Sciatic nerve (tissue), 2 donors: ENCODE measurements around the gene ELP5. TPM values are rescaled to one million over a fixed set of nuclear protein-coding genes. Genes with fewer than 3 reads are reported as not detected.

Source experiments
- ATAC-seq: fragments of 200-7000 bp; cut with Tn5 transposase; one replicate; pipeline ENCODE4 v1.9.1; 2020; ENCODE audit warnings: mild to moderate bottlenecking, moderate library complexity
- DNase-seq: peaks from one replicate; pipeline ENCODE4 v3.0.0-alpha.2; 2020; ENCODE audit warnings: low spot score
- intact Hi-C: fragments of 100-400 bp; cut with DNase I; formaldehyde crosslinking; loops from one replicate; pipeline ENCODE4 v1.14.2; 2022
- total RNA-seq: library from RNA; stranded (reverse); fragmentation: NEBNext Ultra II Directional; extraction: Animal tissue kit (Norgen Biotek cat#: 25700); gene quantifications from one replicate; pipeline ENCODE4 v1.2.1, GENCODE V29; 2021
- donor health status: DM: no; HTN: no; CAD: no.
- donor health status: DM: no; HTN: no; CAD: no.

The ELP5 gene
- total RNA-seq, 1 donor from 2014 or later: 26.7 TPM

GRCh38 chr17:7279448-7279847 lies 27.4 kb downstream of the ELP5 start:
- intact Hi-C loops: no loop called here
- DNase-seq: no peak
- no peak for ATAC-seq

DNA sequence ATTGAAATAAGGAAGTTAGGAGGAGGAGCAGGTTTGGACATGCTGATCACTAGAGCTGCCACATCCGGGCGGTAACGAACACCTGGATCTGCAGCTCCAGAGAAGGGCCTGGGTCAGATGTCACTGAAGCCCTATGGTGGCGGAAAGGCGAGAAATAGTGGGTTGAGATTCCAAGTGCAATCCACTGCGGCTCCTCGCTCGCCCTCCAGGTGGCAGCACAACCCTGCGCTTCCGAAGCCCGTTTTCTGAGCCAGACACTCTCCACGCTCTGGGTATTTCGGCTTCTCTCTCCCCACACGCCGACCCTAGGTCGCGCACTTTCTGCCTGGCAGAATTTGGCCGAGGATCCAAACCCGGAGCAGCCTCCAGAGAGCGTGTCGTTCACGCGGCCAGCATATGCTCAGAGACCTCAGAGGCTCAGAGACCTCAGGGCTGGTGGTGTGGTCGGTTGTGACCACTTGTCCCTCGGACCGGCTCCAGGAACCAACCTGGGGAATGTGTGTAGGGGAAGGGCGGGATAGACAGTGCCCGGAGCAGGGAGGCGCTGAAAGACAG lies 28.6 kb downstream of the ELP5 start:
- DNase-seq (peak; percentile 87), ATAC-seq (peak; percentile 90)
- intact Hi-C loops: no loop called here

DNA sequence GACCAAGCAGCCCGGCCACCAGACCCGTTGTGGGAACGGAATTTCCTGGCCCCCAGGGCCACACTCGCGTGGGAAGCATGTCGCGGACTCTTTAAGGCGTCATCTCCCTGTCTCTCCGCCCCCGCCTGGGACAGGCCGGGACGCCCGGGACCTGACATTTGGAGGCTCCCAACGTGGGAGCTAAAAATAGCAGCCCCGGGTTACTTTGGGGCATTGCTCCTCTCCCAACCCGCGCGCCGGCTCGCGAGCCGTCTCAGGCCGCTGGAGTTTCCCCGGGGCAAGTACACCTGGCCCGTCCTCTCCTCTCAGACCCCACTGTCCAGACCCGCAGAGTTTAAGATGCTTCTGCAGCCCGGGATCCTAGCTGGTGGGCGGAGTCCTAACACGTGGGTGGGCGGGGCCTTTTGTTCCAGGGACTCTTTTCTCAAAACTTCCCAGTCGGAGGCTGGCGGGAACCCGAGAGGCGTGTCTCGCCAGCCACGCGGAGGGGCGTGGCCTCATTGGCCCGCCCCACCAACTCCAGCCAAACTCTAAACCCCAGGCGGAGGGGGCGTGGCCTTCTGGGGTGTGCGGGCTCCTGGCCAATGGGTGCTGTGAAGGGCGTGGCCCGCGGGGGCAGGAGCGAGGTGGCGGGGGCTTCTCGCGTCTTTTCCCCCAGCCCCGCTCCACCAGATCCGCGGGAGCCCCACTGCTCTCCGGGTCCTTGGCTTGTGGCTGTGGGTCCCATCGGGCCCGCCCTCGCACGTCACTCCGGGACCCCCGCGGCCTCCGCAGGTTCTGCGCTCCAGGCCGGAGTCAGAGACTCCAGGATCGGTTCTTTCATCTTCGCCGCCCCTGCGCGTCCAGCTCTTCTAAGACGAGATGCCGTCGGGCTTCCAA lies 29.3 kb downstream of the ELP5 start, which contains the start of gene SLC2A4:
TSS of gene SLC2A4 (plus strand) at position 645 of the 879 bp plus-strand sequence. CDS start at position 862, 217 bp downstream.
- peak; percentile 96 for DNase-seq
- intact Hi-C loops: no loop called here
- ATAC-seq: peak; percentile 93

- intact Hi-C loops: no loop called here
- ATAC-seq (peak; percentile 3), DNase-seq (no peak)
Measured at GRCh38 chr17:7281953-7282751, 30.1 kb downstream of the ELP5 start.

- ATAC-seq: no peak
- intact Hi-C loops: no loop called here
- no peak for DNase-seq
Measured at GRCh38 chr17:7282752-7283321, 30.8 kb downstream of the ELP5 start.

DNA sequence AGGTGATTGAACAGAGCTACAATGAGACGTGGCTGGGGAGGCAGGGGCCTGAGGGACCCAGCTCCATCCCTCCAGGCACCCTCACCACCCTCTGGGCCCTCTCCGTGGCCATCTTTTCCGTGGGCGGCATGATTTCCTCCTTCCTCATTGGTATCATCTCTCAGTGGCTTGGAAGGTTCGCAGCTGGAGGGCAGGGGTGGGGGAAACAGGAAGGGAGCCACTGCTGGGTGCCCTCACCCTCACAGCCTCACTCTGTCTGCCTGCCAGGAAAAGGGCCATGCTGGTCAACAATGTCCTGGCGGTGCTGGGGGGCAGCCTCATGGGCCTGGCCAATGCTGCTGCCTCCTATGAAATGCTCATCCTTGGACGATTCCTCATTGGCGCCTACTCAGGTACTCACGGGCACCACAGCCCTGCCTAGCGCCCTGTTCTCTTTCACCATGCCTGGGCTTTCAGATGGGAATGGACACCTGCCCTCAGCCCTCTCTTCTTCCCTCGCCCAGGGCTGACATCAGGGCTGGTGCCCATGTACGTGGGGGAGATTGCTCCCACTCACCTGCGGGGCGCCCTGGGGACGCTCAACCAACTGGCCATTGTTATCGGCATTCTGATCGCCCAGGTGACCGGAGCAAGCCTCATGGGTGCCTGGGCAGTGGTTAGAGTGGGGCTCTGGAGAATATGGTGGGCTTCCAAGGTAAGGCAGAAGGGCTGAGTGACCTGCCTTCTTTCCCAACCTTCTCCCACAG lies 31.6 kb downstream of the ELP5 start:
- DNase-seq: no peak
- ATAC-seq: no peak
- intact Hi-C loops: no loop called here

DNA sequence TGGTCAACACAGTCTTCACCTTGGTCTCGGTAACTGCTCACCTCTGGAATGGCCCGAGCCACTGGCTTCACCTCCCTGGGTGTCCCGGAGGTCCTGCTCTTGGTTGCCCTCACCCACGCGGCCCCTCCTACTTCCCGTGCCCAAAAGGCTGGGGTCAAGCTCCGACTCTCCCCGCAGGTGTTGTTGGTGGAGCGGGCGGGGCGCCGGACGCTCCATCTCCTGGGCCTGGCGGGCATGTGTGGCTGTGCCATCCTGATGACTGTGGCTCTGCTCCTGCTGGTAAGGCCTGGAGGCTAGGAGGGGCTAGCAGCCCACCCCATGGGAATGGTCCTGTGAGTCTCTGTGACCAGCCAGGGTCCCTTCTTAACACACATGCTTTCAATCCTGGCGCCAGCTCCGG lies 32.9 kb downstream of the ELP5 start:
- no peak for ATAC-seq
- intact Hi-C loops: no loop called here

GRCh38 chr17:7285679-7286078 lies 33.7 kb downstream of the ELP5 start:
- intact Hi-C loops: no loop called here
- ATAC-seq (no peak), DNase-seq (no peak)

More for the DNA sequence above, 32.9 kb downstream of the ELP5 start:
- DNase-seq: no peak

DNA sequence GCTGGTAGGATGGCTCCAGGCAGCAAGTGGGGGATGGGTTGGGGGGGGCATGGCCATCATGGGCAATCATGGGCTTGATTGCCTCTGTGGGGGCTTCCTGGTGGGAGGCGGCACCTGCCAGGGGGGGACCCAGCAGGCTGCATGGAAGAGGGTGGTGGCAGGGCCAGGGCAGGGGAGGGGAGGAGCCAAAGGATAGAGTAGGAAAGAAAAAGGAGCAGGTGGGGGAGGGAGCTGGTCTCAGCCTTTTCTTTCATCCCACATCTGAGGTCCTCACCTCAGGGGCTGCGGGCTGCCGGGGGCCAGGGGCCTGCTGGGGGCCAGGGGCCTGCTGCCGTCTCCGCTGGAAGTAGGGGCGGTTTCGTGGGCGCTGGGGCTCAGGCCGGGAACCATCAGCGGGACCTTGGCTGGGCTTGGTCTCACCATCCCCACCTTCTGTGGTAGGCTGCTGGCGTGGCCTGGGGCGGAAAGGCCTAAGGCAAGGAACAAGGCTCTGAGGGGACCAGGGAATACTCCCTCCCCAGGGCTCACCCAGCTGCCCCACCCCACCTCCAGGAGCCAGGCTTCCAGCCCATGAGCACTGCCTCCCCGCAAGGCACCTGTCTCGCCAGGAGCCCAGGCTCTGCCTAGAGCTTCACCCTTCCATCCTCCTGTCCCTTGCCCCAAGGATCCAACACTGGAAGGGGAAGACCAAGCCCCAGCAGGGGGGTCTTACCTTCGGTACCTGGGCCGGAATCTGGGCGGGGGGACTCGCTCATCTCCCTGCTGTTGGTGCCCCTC lies 37.4 kb downstream of the ELP5 start:
- ATAC-seq (no peak), DNase-seq (no peak)
- intact Hi-C loops: no loop called here

- intact Hi-C loops: no loop called here
- DNase-seq (no peak), ATAC-seq (no peak)
Measured at GRCh38 chr17:7290166-7290565, 38.2 kb downstream of the ELP5 start.

- no peak for DNase-seq
- intact Hi-C loops: no loop called here
- no peak for ATAC-seq
Measured at GRCh38 chr17:7290685-7291084, 38.7 kb downstream of the ELP5 start.

GRCh38 chr17:7292194-7292593 lies 40.2 kb downstream of the ELP5 start:
- ATAC-seq (no peak), DNase-seq (no peak)
- intact Hi-C loops: no loop called here

DNA sequence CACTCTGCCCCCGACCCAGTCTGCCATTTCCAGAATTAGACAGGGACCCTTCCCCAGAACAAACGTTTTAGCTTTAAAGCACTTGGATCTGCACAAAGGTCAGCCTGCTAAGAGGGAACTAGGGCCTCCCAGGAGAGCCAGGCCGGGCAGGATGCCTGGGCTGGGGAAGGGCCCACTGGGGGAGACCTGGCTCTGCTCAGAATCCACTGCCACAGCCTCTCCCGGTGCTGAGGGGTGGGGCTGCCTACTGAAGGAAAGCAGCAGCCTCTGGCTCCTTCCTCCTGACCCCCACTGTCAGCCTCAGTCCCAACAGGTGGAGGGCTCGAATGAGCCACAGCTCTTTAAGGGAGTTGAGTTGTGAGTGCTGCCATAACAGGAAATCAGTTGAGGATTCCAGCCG lies 40.7 kb downstream of the ELP5 start:
- intact Hi-C loops: no loop called here
- no peak for ATAC-seq
- DNase-seq: no peak

- DNase-seq (no peak), ATAC-seq (no peak)
- intact Hi-C loops: no loop called here
Measured at GRCh38 chr17:7293159-7293558, 41.1 kb downstream of the ELP5 start.

DNA sequence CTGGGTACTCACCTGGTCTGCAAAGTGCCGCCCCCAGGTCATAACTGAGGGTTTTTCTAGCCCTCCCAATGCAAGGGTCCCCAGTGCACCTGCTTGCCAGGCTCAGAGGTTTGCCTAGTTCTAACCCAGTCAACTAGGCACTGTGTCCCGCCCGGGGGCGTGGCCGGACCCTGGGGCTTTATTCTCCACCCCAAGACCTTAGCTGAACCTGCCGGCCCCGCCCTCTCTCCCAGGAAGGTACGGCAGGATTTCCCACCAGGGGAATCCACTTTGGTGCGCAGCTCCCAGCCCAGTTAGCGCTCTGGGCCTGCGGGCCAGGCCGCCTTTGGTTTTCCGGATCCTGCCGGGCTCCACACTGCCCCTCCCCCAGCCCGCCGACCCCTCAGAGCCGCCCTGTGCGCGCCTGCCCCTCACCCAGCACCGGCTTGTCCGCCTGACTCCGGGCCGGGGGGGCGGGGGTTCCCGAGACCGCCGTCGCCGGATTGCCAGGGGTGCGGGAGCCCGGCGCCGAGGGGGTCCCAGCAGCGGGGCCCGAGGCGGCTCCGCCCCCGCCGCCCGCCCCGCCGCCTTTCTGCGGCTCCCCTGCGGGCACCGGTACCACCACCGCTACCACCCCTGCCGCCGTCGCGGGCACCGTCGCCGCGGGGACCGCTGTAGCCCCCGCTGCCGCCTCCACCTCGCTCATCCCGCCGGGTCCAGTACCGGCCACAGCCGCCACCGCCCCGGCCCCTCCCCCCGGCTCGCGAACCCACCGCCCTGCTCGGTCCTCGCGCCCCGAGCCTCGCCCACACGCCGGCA lies 42.0 kb downstream of the ELP5 start:
- ATAC-seq: no peak
- intact Hi-C loops: no loop called here
- no peak for DNase-seq

GRCh38 chr17:7294614-7295153 lies 42.7 kb downstream of the ELP5 start, which contains the start of gene YBX2:
TSS of gene YBX2 (minus strand) at chr17:7294639. CDS start at chr17:7294500, 139 bp downstream.
- DNase-seq: no peak
- intact Hi-C loops: no loop called here
- no peak for ATAC-seq
